Measurements from ENCODE around the gene CIRBP.
"Not testable (repeated sequence)": the region's sequence is repeated elsewhere in the genome, so short reads cannot be mapped to it uniquely, and the experiment has no call there.

The CIRBP gene

DNA sequence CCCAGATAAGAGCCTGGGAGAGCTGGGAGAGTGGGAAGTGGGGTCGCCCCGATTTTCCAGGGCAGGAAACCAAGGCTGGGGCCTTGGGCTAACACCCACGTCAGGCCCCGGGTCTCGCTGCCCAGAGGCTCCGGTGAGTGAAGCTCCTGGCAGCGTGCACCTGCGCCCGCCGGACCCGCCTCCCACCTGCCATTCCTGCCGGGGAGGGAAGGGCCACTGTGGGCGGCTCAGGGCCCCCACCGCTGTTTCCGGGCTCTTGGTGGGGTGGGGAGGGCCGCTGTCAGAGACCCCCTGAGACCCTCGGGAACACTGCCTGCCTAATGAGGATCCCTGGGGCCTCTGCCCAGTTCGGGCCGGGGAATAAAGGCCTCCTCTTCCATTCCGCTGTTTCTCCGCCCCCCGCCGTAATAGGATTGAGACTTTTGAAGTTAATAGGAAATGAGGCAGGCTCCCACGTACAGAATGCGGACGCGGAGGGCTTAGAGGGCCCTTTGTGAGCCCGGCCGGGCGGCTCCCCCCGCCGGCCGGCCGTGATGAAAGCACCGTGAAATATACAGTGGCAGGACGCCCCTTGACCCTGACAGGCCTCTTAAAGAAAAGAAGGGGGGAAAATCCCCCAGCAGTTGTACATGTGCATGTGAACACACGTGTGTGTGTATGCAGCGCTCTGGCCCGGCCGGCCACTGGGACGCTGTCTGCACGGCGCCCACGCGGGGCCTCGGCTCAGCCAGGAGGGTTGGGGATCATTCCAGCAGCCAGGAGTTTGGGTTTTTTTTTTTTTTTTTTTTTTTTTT lies 49.7 kb downstream of the CIRBP start:
- no peak overlapping the region for H3K9ac ChIP-seq (ENCODE audit: insufficient read length, low read depth)
- H3K27me3 ChIP-seq (ENCODE audit: insufficient read depth, insufficient read length): peaks cover 24% of the 10 kb centered on the region
- H3K4me3 ChIP-seq (ENCODE audit: insufficient read length, low read depth): no peak overlapping the region
- H3K4me1 ChIP-seq (ENCODE audit: insufficient read depth, insufficient read length): peaks cover 10% of the 10 kb centered on the region
- TF ChIP-seq ZNF274 (IDR thresholded peaks at IDR 0.05; ENCODE audit: low read depth, low read length): no peak
- no peak for TF ChIP-seq YY1 (IDR thresholded peaks at IDR 0.05; ENCODE audit: insufficient read depth, insufficient read length)
- no peak for TF ChIP-seq SUZ12 (IDR thresholded peaks at IDR 0.05; ENCODE audit: extremely low read depth, insufficient read depth, insufficient read length)
- H3K9me3 ChIP-seq (ENCODE audit: insufficient read depth, low read length): no peaks in the 10 kb centered on the region
- no peak for DNase-seq (ENCODE audit: low read depth, low spot score)
- H3K36me3 ChIP-seq (ENCODE audit: insufficient read depth, insufficient read length, low read length): no peaks in the 10 kb centered on the region

GRCh38 chr19:1320282-1320650 lies 51.1 kb downstream of the CIRBP start:
- H3K9me3 ChIP-seq (ENCODE audit: insufficient read depth, low read length); H3K36me3 ChIP-seq (ENCODE audit: insufficient read depth, insufficient read length, low read length); H3K9ac ChIP-seq (ENCODE audit: insufficient read length, low read depth); DNase-seq (ENCODE audit: low read depth, low spot score); H3K4me1 ChIP-seq (ENCODE audit: insufficient read depth, insufficient read length); H3K4me3 ChIP-seq (ENCODE audit: insufficient read length, low read depth): not testable (repeated sequence)
- H3K27me3 ChIP-seq (ENCODE audit: insufficient read depth, insufficient read length): peaks cover 23% of the 10 kb centered on the region

DNA sequence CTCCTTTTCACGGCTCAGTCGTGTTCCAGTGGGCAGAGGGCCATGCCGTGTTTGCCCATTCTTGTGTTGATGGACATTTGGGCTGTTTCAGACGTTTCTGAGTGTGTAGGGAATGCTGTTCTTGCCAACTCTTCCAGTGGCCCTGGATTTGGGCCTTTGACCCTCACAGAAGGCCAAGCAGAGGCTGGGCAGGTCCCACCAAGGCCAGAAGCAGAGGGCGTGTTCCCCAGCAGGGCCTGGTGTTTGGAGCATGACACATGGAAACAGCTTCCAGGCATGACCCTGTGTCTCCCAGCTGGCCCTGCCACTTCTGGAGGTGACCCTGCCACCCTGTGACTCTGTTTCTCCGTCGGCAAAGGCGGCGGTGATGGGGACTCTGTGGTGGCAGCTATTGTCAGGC lies 52.4 kb downstream of the CIRBP start:
- H3K9ac ChIP-seq (ENCODE audit: insufficient read length, low read depth): no peak overlapping the region
- no peak for DNase-seq (ENCODE audit: low read depth, low spot score)
- peaks cover 11% of the 10 kb centered on the region for H3K27me3 ChIP-seq (ENCODE audit: insufficient read depth, insufficient read length)
- no peaks in the 10 kb centered on the region for H3K9me3 ChIP-seq (ENCODE audit: insufficient read depth, low read length)
- peaks cover 12% of the 10 kb centered on the region for H3K4me1 ChIP-seq (ENCODE audit: insufficient read depth, insufficient read length)
- H3K4me3 ChIP-seq (ENCODE audit: insufficient read length, low read depth): no peak overlapping the region
- TF ChIP-seq ZNF274 (IDR thresholded peaks at IDR 0.05; ENCODE audit: low read depth, low read length): no peak
- no peak for TF ChIP-seq YY1 (IDR thresholded peaks at IDR 0.05; ENCODE audit: insufficient read depth, insufficient read length)
- no peak for TF ChIP-seq SUZ12 (IDR thresholded peaks at IDR 0.05; ENCODE audit: extremely low read depth, insufficient read depth, insufficient read length)
- no peaks in the 10 kb centered on the region for H3K36me3 ChIP-seq (ENCODE audit: insufficient read depth, insufficient read length, low read length)

DNA sequence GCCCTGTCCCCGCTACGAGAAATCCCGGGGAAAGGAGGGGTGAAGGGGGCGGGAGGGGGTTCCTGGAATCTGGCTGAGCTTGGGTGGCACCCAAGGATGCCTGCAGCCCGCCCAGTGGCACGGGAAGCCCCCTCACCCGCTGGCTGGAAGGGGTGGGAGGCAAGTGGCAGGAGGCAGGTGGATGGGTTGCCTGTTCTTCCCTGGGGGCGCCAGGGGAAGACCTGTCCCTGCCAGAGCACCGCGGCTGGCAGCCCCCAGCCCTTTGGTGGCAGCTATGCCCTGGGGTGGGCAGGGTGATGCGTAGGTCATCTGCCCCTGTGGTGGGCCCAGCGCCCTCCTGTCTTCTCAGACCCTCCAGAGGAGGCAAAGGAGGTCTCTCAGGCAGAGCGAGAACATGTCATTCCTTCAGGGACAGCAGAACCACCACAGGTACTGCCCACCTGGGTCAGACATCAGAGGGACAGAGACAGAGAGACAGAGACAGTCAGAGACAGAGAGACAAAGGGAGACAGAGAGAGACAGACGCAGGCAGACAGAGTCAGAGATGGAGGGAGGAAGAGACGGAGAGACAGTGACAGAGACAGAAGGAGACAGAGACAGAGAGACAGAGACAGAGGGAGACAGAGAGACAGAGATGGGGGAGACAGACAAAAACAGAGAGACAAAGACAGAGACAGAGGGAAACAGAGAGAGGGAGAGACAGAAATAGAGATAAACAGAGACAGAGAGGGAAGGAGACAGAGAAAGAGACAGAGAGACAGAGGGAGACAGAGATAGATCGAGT lies 53.3 kb downstream of the CIRBP start:
- Histone ChIP-seq H3K9ac (ENCODE audit: insufficient read length, low read depth) (no peak overlapping the region), H3K27me3 (ENCODE audit: insufficient read depth, insufficient read length) (peaks cover 3% of the 10 kb centered on the region), H3K4me3 (ENCODE audit: insufficient read length, low read depth) (no peak overlapping the region), H3K4me1 (ENCODE audit: insufficient read depth, insufficient read length) (peaks cover 16% of the 10 kb centered on the region), H3K9me3 (ENCODE audit: insufficient read depth, low read length) (no peaks in the 10 kb centered on the region), H3K36me3 (ENCODE audit: insufficient read depth, insufficient read length, low read length) (no peaks in the 10 kb centered on the region)
- DNase-seq (ENCODE audit: low read depth, low spot score): no peak
- TF ChIP-seq YY1 (IDR thresholded peaks at IDR 0.05; ENCODE audit: insufficient read depth, insufficient read length): no peak

DNA sequence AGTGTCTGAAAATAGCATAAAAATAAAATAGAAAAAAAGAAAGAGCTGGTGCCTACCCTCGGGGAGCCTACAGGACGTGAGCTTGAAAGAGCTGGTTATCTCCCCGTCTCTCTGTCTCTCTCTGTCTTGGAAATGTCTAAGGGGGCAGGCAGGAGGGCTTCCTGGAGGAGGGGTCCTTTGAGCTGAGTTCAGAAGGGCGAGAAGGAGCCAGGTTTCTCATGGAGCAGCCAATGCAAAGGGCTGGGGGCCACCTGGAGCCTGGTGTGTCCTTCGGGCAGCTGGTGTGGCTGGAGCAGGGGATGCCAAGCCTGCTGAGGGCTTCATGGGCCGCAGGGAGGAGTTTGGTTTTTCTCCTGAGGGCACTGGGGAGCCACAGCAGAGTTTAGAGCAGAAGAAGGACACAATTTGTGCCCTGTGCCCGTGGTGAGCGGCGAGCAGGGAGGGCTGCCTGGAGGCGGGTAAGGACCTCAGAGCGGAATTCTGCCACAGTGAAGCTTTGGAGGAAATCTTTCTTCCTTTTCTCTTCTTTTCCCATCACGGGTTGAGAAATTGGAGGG lies 55.2 kb downstream of the CIRBP start:
- TF ChIP-seq YY1 (IDR thresholded peaks at IDR 0.05; ENCODE audit: insufficient read depth, insufficient read length): no peak
- TF ChIP-seq SUZ12 (IDR thresholded peaks at IDR 0.05; ENCODE audit: extremely low read depth, insufficient read depth, insufficient read length): no peak
- no peak for TF ChIP-seq ZNF274 (IDR thresholded peaks at IDR 0.05; ENCODE audit: low read depth, low read length)
- no peak overlapping the region for H3K4me3 ChIP-seq (ENCODE audit: insufficient read length, low read depth)
- peak overlapping the region; percentile 77 for H3K9ac ChIP-seq (ENCODE audit: insufficient read length, low read depth)
- no peak for DNase-seq (ENCODE audit: low read depth, low spot score)
- H3K9me3 ChIP-seq (ENCODE audit: insufficient read depth, low read length): no peaks in the 10 kb centered on the region
- no peaks in the 10 kb centered on the region for H3K27me3 ChIP-seq (ENCODE audit: insufficient read depth, insufficient read length)
- H3K36me3 ChIP-seq (ENCODE audit: insufficient read depth, insufficient read length, low read length): no peaks in the 10 kb centered on the region
- H3K4me1 ChIP-seq (ENCODE audit: insufficient read depth, insufficient read length): peaks cover 17% of the 10 kb centered on the region
